Activated T-cell treated with anti-CD3 and anti-CD28 coated beads for 1 hour (primary cell): ENCODE results near the gene WFS1.

Experiments used
- DNase-seq: peaks from one replicate; pipeline ENCODE4 v3.0.0-alpha.2; 2020; ENCODE audit warnings: low read depth

Gene WFS1

GRCh38 chr4:6300359-6300758 is 30.7 kb downstream of the WFS1 start:
- no peak for DNase-seq

GRCh38 chr4:6301051-6301731 is 31.5 kb downstream of the WFS1 start:
- DNase-seq = no peak

- DNase-seq = no peak
These were observed 32.2 kb downstream of the WFS1 start for GRCh38 chr4:6301732-6302442.

GRCh38 chr4:6302869-6303268 is 33.2 kb downstream of the WFS1 start:
- DNase-seq = no peak

- DNase-seq = no peak
These were observed 34.3 kb downstream of the WFS1 start for GRCh38 chr4:6303943-6304342.

GRCh38 chr4:6306299-6306698 is 36.6 kb downstream of the WFS1 start:
- DNase-seq = no peak

- DNase-seq = no peak
These were observed 37.6 kb downstream of the WFS1 start for GRCh38 chr4:6307230-6307629.

GRCh38 chr4:6307891-6308290 is 38.2 kb downstream of the WFS1 start:
- no peak for DNase-seq

GRCh38 chr4:6308899-6309643 is 39.4 kb downstream of the WFS1 start:
- DNase-seq = no peak

GRCh38 chr4:6309777-6310176 is 40.1 kb downstream of the WFS1 start:
- DNase-seq = no peak

- DNase-seq = no peak
These were observed 43.6 kb downstream of the WFS1 start for GRCh38 chr4:6313216-6313615.

- no peak for DNase-seq
These were observed 46.9 kb downstream of the WFS1 start for GRCh38 chr4:6316461-6317003.

- DNase-seq = no peak
These were observed 48.6 kb downstream of the WFS1 start for GRCh38 chr4:6318206-6318605.

GRCh38 chr4:6319530-6320150 is 50.0 kb downstream of the WFS1 start:
- DNase-seq = no peak

GRCh38 chr4:6320663-6321062 is 51.0 kb downstream of the WFS1 start:
- DNase-seq = no peak

- no peak for DNase-seq
These were observed 51.7 kb downstream of the WFS1 start for GRCh38 chr4:6321361-6321760.

- DNase-seq = no peak
These were observed 52.6 kb downstream of the WFS1 start for GRCh38 chr4:6322067-6322760.

GRCh38 chr4:6322761-6323566 is 53.3 kb downstream of the WFS1 start:
- DNase-seq = no peak

GRCh38 chr4:6324461-6324998 is 54.9 kb downstream of the WFS1 start:
- no peak for DNase-seq

- no peak for DNase-seq
These were observed 55.5 kb downstream of the WFS1 start for GRCh38 chr4:6324999-6325787.
